H1 (cell line): Measurements from ENCODE around the gene RBMS1. TPM values are rescaled to one million over a fixed set of nuclear protein-coding genes. Genes with fewer than 3 reads are reported as not detected.

Source experiments
- CTCF ChIA-PET: fragments of 300-600 bp; sonication (Branson Sonifier 250); formaldehyde crosslinking; loops from one replicate; lab custom pipeline; 2021; ENCODE audit not compliant: partially characterized antibody; lab: Charles Lee
- POLR2A ChIA-PET: fragments of 300-600 bp; sonication (Branson Sonifier 250); formaldehyde crosslinking; loops from one replicate; lab custom pipeline; 2021; ENCODE audit warnings: inconsistent platforms; ENCODE audit not compliant: partially characterized antibody; lab: Charles Lee
- DNase-seq, 2 experiments: peaks; one replicate each; pipeline versions ENCODE4 v3.0.0 to v3.0.0-alpha.2; 2010 to 2022; ENCODE audit warnings: low spot score in 2 of 2, low read depth in 1 of 2, mixed read lengths in 1 of 2
- FAIRE-seq: peaks from 2 replicates; lab custom pipeline; 2011; peaks lifted over from hg19 to GRCh38; lab: Jason Lieb, UNC
- H2AFZ ChIP-seq: 2 replicates; pipeline ENCODE4 v1.8.1; 2012; ENCODE audit warnings: low read length, inconsistent platforms
- H2AK5ac ChIP-seq: 2 replicates; pipeline ENCODE4 v1.6.1; 2013; ENCODE audit warnings: low read depth, low read length
- H2BK120ac ChIP-seq: replicated peaks from 2 replicates; pipeline ENCODE3; 2013; ENCODE audit warnings: low read depth, low read length, inconsistent platforms
- H2BK12ac ChIP-seq: 2 replicates; pipeline ENCODE4 v1.6.1; 2013; ENCODE audit warnings: low read depth, low read length
- H2BK15ac ChIP-seq: 2 replicates; pipeline ENCODE4 v1.6.1; 2013; ENCODE audit warnings: low read length
- H2BK20ac ChIP-seq: 2 replicates; pipeline ENCODE4 v1.6.1; 2013; ENCODE audit warnings: low read length
- H2BK5ac ChIP-seq: 2 replicates; pipeline ENCODE4 v1.6.1; 2013; ENCODE audit warnings: low read depth, low read length
- H3K14ac ChIP-seq: 2 replicates; pipeline ENCODE4 v1.6.1; 2013; ENCODE audit warnings: inconsistent platforms; ENCODE audit not compliant: insufficient read length
- H3K18ac ChIP-seq: 2 replicates; pipeline ENCODE4 v1.6.1; 2013; ENCODE audit warnings: low read length; ENCODE audit errors: extremely low read depth
- H3K23ac ChIP-seq: 2 replicates; pipeline ENCODE4 v1.6.1; 2013; ENCODE audit warnings: inconsistent platforms; ENCODE audit not compliant: insufficient read length
- H3K23me2 ChIP-seq: 2 replicates; pipeline ENCODE4 v1.6.1; 2013; ENCODE audit warnings: low read depth, low read length
- H3K27ac ChIP-seq: 2 replicates; pipeline ENCODE4 v1.6.1; 2011; ENCODE audit warnings: low read depth, low read length, inconsistent platforms
- H3K27me3 ChIP-seq, 4 experiments: replicated peaks in 1 of 4; 1 replicate in 1 of 4; 2 replicates in 3 of 4; pipeline versions ENCODE4 v1.6.1 to v1.8.1; 2011 to 2013; ENCODE audit warnings: low read length in 3 of 4, mild to moderate bottlenecking in 3 of 4, inconsistent platforms in 2 of 4, mixed read lengths in 2 of 4, moderate library complexity in 1 of 4; ENCODE audit not compliant: control insufficient read depth in 3 of 4, insufficient read depth in 3 of 4; ENCODE audit errors: extremely low read depth in 1 of 4
- H3K36me3 ChIP-seq, 4 experiments: 2 replicates each; pipeline versions ENCODE4 v1.6.1 to v1.8.1; 2011 to 2013; ENCODE audit warnings: mild to moderate bottlenecking in 4 of 4, low read length in 3 of 4, moderate library complexity in 2 of 4, control low read depth in 1 of 4, inconsistent platforms in 1 of 4; ENCODE audit not compliant: insufficient read depth in 4 of 4, control insufficient read depth in 2 of 4
- H3K4ac ChIP-seq: replicated peaks from 2 replicates; pipeline ENCODE3; 2013; ENCODE audit warnings: low read length, low read depth, mixed read lengths, inconsistent platforms; ENCODE audit not compliant: insufficient read length
- H3K4me1 ChIP-seq, 4 experiments: replicated peaks in 1 of 4; 1 replicate in 1 of 4; 2 replicates in 3 of 4; pipeline versions ENCODE4 v1.6.1 to v1.8.1; 2011 to 2013; ENCODE audit warnings: low read length in 3 of 4, inconsistent platforms in 2 of 4, mixed read lengths in 1 of 4; ENCODE audit not compliant: insufficient read depth in 4 of 4, control insufficient read depth in 3 of 4
- H3K4me2 ChIP-seq, 2 experiments: 2 replicates each; pipeline versions ENCODE4 v1.6.1 to v1.8.1; 2011 to 2013; ENCODE audit warnings: low read depth in 2 of 2, low read length in 2 of 2, control low read depth in 1 of 2, inconsistent platforms in 1 of 2, mild to moderate bottlenecking in 1 of 2; ENCODE audit not compliant: insufficient read depth in 1 of 2
- H3K4me3 ChIP-seq, 4 experiments: fragments of 200-600, 300-600 bp in 1 of 4; sonication (generic), shearing (Covaris generic), sonication (Bioruptor Twin) in 1 of 4; 2 replicates each; pipeline versions ENCODE4 v1.5.1 to v1.8.1; 2011 to 2016; ENCODE audit warnings: low read length in 4 of 4, low read depth in 3 of 4, control low read depth in 2 of 4, inconsistent platforms in 2 of 4, mild to moderate bottlenecking in 2 of 4, mixed read lengths in 1 of 4, moderate library complexity in 1 of 4; ENCODE audit not compliant: insufficient read depth in 2 of 4; ENCODE audit errors: extremely low read depth in 1 of 4
- H3K56ac ChIP-seq: replicated peaks from 2 replicates; pipeline ENCODE3; 2013; ENCODE audit warnings: low read depth, mild to moderate bottlenecking, mixed read lengths, low read length, inconsistent platforms; ENCODE audit not compliant: insufficient read length
- H3K79me1 ChIP-seq: 2 replicates; pipeline ENCODE4 v1.6.1; 2013; ENCODE audit warnings: low read depth, low read length, control low read depth
- H3K79me2 ChIP-seq, 2 experiments: 2 replicates each; pipeline versions ENCODE4 v1.6.1 to v1.8.1; 2012 to 2013; ENCODE audit warnings: low read length in 2 of 2, mild to moderate bottlenecking in 2 of 2, inconsistent platforms in 1 of 2; ENCODE audit not compliant: insufficient read depth in 2 of 2, control insufficient read depth in 1 of 2
- H3K9ac ChIP-seq, 4 experiments: replicated peaks in 1 of 4; 1 replicate in 1 of 4; 2 replicates in 3 of 4; pipeline versions ENCODE4 v1.6.1 to v1.8.1; 2011 to 2013; ENCODE audit warnings: low read depth in 3 of 4, low read length in 3 of 4, control low read depth in 2 of 4, mild to moderate bottlenecking in 2 of 4, moderate library complexity in 2 of 4, inconsistent platforms in 1 of 4; ENCODE audit errors: extremely low read depth in 1 of 4
- H3K9me3 ChIP-seq, 2 experiments: 2 replicates each; pipeline versions ENCODE4 v1.6.1 to v1.8.1; 2012 to 2013; ENCODE audit warnings: mild to moderate bottlenecking in 2 of 2, moderate library complexity in 2 of 2, control low read depth in 1 of 2, inconsistent platforms in 1 of 2, low read depth in 1 of 2, low read length in 1 of 2, mixed read lengths in 1 of 2; ENCODE audit not compliant: insufficient read depth in 2 of 2
- H4K20me1 ChIP-seq, 2 experiments: replicated peaks in 1 of 2; 2 replicates each; pipeline versions ENCODE3 to v1.8.1; 2011 to 2013; ENCODE audit warnings: inconsistent platforms in 2 of 2, low read length in 2 of 2, mild to moderate bottlenecking in 1 of 2; ENCODE audit not compliant: insufficient read depth in 2 of 2, control insufficient read depth in 1 of 2
- H4K5ac ChIP-seq: 2 replicates; pipeline ENCODE4 v1.6.1; 2013; ENCODE audit warnings: low read length, low read depth, mixed read lengths, inconsistent platforms; ENCODE audit not compliant: insufficient read length
- H4K8ac ChIP-seq: 2 replicates; pipeline ENCODE4 v1.8.0; 2013; ENCODE audit warnings: mild to moderate bottlenecking, moderate library complexity, low read length, inconsistent platforms; ENCODE audit not compliant: insufficient read depth; ENCODE audit errors: extremely low read depth
- H4K91ac ChIP-seq: replicated peaks from 2 replicates; pipeline ENCODE3; 2013; ENCODE audit warnings: low read length, mixed read lengths, inconsistent platforms; ENCODE audit not compliant: insufficient read length
- BRCA1 ChIP-seq: IDR thresholded peaks from 2 replicates; pipeline ENCODE4 v1.6.1; 2012; ENCODE audit warnings: low read depth, low read length, improper control_type of control experiment
- HDAC6 ChIP-seq: IDR thresholded peaks from one replicate; pipeline ENCODE4 v1.7.1; 2012; ENCODE audit warnings: low read depth, mild to moderate bottlenecking, inconsistent platforms, low read length, moderate library complexity
- SP1 ChIP-seq: IDR thresholded peaks from 2 replicates; pipeline ENCODE4 v1.6.1; 2011; ENCODE audit warnings: low read depth, low read length
- TAF7 ChIP-seq: optimal IDR thresholded peaks from 2 replicates; pipeline ENCODE3; 2011; ENCODE audit warnings: low read depth, mild to moderate bottlenecking, inconsistent platforms, low read length, moderate library complexity, borderline replicate concordance
- WGBS, 2 experiments: shearing (Covaris generic) in 1 of 2; methylation state at CpG; one replicate each; pipeline versions ENCODE4 v1.1.6 to v1.1.7; 2013 to 2015; ENCODE audit warnings: low lambda C conversion rate in 2 of 2, mixed read lengths in 2 of 2, inconsistent platforms in 1 of 2, low coverage in 1 of 2, missing lambda C conversion rate in 1 of 2; ENCODE audit not compliant: insufficient replicate concordance in 2 of 2, insufficient coverage in 1 of 2, insufficient read length in 1 of 2; ENCODE audit errors: extremely low coverage in 1 of 2, missing lambda C conversion rate in 1 of 2; 5-methylcytosine and 5-hydroxymethylcytosine counted together
- polyA plus RNA-seq, 7 experiments: library from polyadenylated mRNA; depleted of rRNA in 3 of 7; stranded (reverse) in 5 of 7; unstranded in 2 of 7; fragments of >200 nt in 5 of 7; fragments of 200-250 nt in 2 of 7; gene quantifications; 1 replicate in 5 of 7; 2 replicates in 1 of 7; 4 replicates in 1 of 7; pipeline versions ENCODE4 v1.2.1 to v1.2.3, GENCODE V29; 2011 to 2013; ENCODE audit warnings: missing spikeins in 2 of 7, mixed read lengths in 2 of 7
- total RNA-seq: library from RNA; stranded (reverse); fragmentation: NEBNext Ultra II Directional; extraction: Animal tissue kit (Norgen Biotek cat#: 25700); gene quantifications from 2 replicates; pipeline ENCODE4 v1.2.1, GENCODE V29; 2021

RBMS1 gene
- total and polyA plus RNA-seq, 2 of the 8 experiments (the other 6 are each of a cell fraction or from before 2014, with no cell fraction given) = 53.7 to 60.0 TPM

GRCh38 chr2:160522951-160523710 lies 29.5 kb upstream of the RBMS1 start:
- H3K23me2 ChIP-seq = no peaks in the 10 kb centered on the region
- H4K8ac ChIP-seq = no peak overlapping the region
- H4K5ac ChIP-seq = no peak overlapping the region
- no peaks in the 10 kb centered on the region for H4K20me1 ChIP-seq
- H3K4me1 ChIP-seq = no peaks in the 10 kb centered on the region
- H3K79me1 ChIP-seq = no peaks in the 10 kb centered on the region
- no peak overlapping the region for H2BK120ac ChIP-seq
- no peak for TF ChIP-seq TAF7
- TF ChIP-seq SP1 = no peak
- no peak for TF ChIP-seq BRCA1
- no peak for TF ChIP-seq HDAC6
- DNase-seq = no peak
- no peak overlapping the region for H2BK5ac ChIP-seq
- H3K27me3 ChIP-seq = no peaks in the 10 kb centered on the region
- no peak overlapping the region for H4K91ac ChIP-seq
- no peaks in the 10 kb centered on the region for H3K9me3 ChIP-seq
- no peak overlapping the region for H2BK12ac ChIP-seq
- H3K14ac ChIP-seq = no peak overlapping the region
- ChIA-PET CTCF (interaction anchor here (0.8 to 1.2 kb wide), 2 partner anchors 272 to 470 kb away, joined by 3 read pairs; no protein-coding TSS in a partner anchor), POLR2A (no interaction called here)
- no peak overlapping the region for H3K18ac ChIP-seq
- H2BK20ac ChIP-seq = no peak overlapping the region
- no peak for FAIRE-seq
- no peak overlapping the region for H3K4me2 ChIP-seq
- H2AFZ ChIP-seq = no peak overlapping the region
- H2AK5ac ChIP-seq = no peak overlapping the region
- H3K4me3 ChIP-seq = no peak overlapping the region
- no peak overlapping the region for H3K9ac ChIP-seq
- H3K27ac ChIP-seq = no peak overlapping the region
- H3K4ac ChIP-seq = no peak overlapping the region
- no peak overlapping the region for H2BK15ac ChIP-seq
- no peaks in the 10 kb centered on the region for H3K79me2 ChIP-seq
- 75% methylated on average over 4 of the region's 4 CpGs; no CpG with 5 or more reads in 1 of the 2 experiments for WGBS, 2 experiments
- H3K23ac ChIP-seq = no peak overlapping the region
- H3K56ac ChIP-seq = no peak overlapping the region
- no peaks in the 10 kb centered on the region for H3K36me3 ChIP-seq
